ENCODE results near the gene SUMO3.

The SUMO3 gene

DNA sequence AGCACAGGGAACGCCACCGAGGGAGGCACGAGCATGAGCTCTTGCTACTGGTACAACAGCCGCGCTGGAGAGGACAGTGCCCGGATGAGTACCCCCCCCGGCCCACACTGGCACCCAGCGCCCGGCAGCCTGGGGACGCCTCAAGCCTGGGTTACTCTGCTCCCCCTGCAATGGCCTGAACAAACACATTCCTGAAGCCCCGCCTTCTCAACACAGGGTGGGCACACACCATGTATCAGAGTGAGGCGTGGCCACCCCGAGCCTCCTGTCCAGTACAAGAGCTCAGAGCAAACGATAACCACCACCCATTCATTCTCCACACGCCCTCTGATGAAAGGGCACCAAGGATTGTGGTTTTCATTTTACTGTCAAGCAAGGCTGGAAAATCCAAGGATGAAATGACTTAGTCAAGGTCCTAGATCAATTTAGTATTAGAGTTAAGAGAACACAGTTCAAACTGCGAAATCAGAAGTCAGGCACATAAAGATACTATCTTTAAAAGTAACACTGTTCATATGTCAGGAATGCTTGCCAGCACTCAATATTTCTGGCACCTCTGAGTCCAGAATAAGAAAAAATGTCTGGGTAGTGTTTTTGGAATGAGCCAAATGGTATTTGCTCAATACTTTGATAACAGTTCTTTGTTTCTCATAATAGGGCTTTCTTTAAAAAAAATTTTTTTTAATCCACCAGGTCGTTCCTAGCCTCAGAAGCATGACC lies 38.3 kb downstream of the SUMO3 start:
- no peak overlapping the region for H3K4me3 ChIP-seq (ENCODE audit: severe bottlenecking)
- H3K9me3 ChIP-seq (ENCODE audit: severe bottlenecking): no peaks in the 10 kb centered on the region
- ATAC-seq (ENCODE audit: low read depth) (no peak), DNase-seq (ENCODE audit: low spot score) (peak; percentile 61)
- TF ChIP-seq, protein P1, sequence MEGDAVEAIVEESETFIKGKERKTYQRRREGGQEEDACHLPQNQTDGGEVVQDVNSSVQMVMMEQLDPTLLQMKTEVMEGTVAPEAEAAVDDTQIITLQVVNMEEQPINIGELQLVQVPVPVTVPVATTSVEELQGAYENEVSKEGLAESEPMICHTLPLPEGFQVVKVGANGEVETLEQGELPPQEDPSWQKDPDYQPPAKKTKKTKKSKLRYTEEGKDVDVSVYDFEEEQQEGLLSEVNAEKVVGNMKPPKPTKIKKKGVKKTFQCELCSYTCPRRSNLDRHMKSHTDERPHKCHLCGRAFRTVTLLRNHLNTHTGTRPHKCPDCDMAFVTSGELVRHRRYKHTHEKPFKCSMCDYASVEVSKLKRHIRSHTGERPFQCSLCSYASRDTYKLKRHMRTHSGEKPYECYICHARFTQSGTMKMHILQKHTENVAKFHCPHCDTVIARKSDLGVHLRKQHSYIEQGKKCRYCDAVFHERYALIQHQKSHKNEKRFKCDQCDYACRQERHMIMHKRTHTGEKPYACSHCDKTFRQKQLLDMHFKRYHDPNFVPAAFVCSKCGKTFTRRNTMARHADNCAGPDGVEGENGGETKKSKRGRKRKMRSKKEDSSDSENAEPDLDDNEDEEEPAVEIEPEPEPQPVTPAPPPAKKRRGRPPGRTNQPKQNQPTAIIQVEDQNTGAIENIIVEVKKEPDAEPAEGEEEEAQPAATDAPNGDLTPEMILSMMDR (IDR thresholded peaks at IDR 0.05; ENCODE audit: poor library complexity, severe bottlenecking): no peak
- H3K27me3 ChIP-seq (ENCODE audit: insufficient read depth, poor library complexity, severe bottlenecking): no peaks in the 10 kb centered on the region
- peaks cover 67% of the 10 kb centered on the region for H3K36me3 ChIP-seq (ENCODE audit: low read depth)
- H3K27ac ChIP-seq (ENCODE audit: poor library complexity, severe bottlenecking): no peak overlapping the region
- no peaks in the 10 kb centered on the region for H3K4me1 ChIP-seq (ENCODE audit: insufficient read depth, poor library complexity, severe bottlenecking)

DNA sequence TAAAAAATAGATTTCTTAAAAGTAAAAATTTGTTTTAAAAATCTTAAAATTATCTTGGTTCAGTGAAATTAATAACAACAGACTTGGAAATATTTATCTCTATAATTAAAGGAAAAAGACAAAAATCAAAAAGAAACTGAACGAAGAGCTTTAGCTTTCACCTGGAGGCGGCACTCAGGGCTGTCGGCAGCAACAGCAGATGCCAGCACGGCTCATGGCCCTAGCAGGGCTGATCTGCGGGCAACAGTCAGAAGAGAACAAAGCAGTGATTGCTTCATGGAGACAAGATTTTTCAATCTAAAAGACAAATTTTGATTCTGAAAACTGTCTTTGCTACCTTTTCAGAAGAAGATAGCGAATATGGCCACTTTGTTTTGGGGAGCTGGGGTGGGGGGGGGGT lies 38.9 kb downstream of the SUMO3 start:
- peaks cover 73% of the 10 kb centered on the region for H3K36me3 ChIP-seq (ENCODE audit: low read depth)
- H3K27ac ChIP-seq (ENCODE audit: poor library complexity, severe bottlenecking): no peak overlapping the region
- no peaks in the 10 kb centered on the region for H3K27me3 ChIP-seq (ENCODE audit: insufficient read depth, poor library complexity, severe bottlenecking)
- no peak overlapping the region for H3K4me3 ChIP-seq (ENCODE audit: severe bottlenecking)
- ATAC-seq (ENCODE audit: low read depth) (no peak), DNase-seq (ENCODE audit: low spot score) (no peak)
- no peaks in the 10 kb centered on the region for H3K9me3 ChIP-seq (ENCODE audit: severe bottlenecking)
- no peaks in the 10 kb centered on the region for H3K4me1 ChIP-seq (ENCODE audit: insufficient read depth, poor library complexity, severe bottlenecking)
- TF ChIP-seq, protein P1 (IDR thresholded peaks at IDR 0.05; ENCODE audit: poor library complexity, severe bottlenecking): no peak

DNA sequence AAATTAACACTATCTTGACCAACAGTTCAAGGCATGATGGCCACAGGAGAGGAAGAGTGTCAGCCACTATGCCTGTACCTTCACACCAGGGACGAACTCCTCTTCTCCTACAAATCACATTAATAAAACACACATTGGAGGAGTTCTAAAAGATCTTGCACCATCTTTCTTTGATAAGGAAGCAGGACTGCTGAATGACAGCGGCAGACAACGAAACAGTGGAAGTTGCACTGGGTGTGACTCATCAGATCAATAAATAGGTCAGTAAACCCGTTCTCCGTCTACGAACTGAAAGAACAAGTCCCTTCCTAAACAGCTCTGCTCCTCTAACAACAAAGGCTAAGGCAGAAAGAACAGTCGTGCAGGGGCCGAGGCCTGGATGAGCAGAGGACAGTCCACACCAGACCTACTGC lies 39.4 kb downstream of the SUMO3 start:
- no peak for DNase-seq (ENCODE audit: low spot score)
- no peak overlapping the region for H3K4me3 ChIP-seq (ENCODE audit: severe bottlenecking)
- H3K36me3 ChIP-seq (ENCODE audit: low read depth): peaks cover 73% of the 10 kb centered on the region
- TF ChIP-seq, protein P1 (IDR thresholded peaks at IDR 0.05; ENCODE audit: poor library complexity, severe bottlenecking): no peak
- H3K4me1 ChIP-seq (ENCODE audit: insufficient read depth, poor library complexity, severe bottlenecking): no peaks in the 10 kb centered on the region
- no peaks in the 10 kb centered on the region for H3K27me3 ChIP-seq (ENCODE audit: insufficient read depth, poor library complexity, severe bottlenecking)
- H3K9me3 ChIP-seq (ENCODE audit: severe bottlenecking): no peaks in the 10 kb centered on the region
- H3K27ac ChIP-seq (ENCODE audit: poor library complexity, severe bottlenecking): no peak overlapping the region
- no peak for ATAC-seq (ENCODE audit: low read depth)

DNA sequence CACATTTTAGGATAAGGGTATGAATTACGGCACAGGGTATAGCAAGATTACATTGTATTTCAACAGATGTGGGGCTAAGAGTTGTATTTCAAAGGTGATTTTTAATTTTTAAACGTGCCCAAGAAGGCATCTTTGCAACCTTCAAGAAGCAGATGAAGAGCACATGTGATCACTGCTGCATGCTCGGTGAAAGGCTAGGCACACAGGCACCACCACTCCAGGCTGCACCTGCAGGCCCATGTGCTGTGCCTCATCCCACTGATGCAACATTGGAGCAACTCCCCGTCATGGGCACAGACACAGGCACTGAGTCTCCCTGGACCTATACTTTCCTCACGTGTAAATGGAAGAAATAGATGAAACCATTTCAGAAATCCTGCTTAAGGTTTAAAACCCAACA lies 39.8 kb downstream of the SUMO3 start:
- Histone ChIP-seq H3K36me3 (ENCODE audit: low read depth) (peaks cover 73% of the 10 kb centered on the region), H3K9me3 (ENCODE audit: severe bottlenecking) (no peaks in the 10 kb centered on the region), H3K4me1 (ENCODE audit: insufficient read depth, poor library complexity, severe bottlenecking) (no peaks in the 10 kb centered on the region), H3K27me3 (ENCODE audit: insufficient read depth, poor library complexity, severe bottlenecking) (no peaks in the 10 kb centered on the region), H3K4me3 (ENCODE audit: severe bottlenecking) (no peak overlapping the region), H3K27ac (ENCODE audit: poor library complexity, severe bottlenecking) (no peak overlapping the region)
- no peak for DNase-seq (ENCODE audit: low spot score)
- TF ChIP-seq, protein P1 (IDR thresholded peaks at IDR 0.05; ENCODE audit: poor library complexity, severe bottlenecking): no peak
- no peak for ATAC-seq (ENCODE audit: low read depth)

DNA sequence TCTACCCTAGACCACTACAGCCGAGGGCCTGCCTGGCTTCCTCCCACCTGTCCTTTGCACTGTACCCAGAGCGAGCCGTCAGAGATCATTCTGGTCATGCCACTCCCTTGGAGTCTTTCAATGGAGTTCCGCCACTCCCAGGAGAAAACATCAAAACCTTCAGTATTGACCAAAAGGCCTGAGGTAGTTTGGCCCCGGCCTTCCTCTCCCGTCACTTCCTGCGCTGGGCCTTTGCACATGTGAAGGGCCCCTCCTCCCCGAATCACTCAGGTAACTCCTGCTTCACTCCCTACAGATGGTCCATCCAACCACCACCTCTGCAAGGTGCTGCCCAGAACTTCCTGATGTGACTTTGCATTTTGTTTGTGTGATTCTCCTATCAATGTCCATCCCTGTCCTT lies 42.9 kb downstream of the SUMO3 start:
- no peaks in the 10 kb centered on the region for H3K4me1 ChIP-seq (ENCODE audit: insufficient read depth, poor library complexity, severe bottlenecking)
- no peaks in the 10 kb centered on the region for H3K9me3 ChIP-seq (ENCODE audit: severe bottlenecking)
- no peak for ATAC-seq (ENCODE audit: low read depth)
- H3K36me3 ChIP-seq (ENCODE audit: low read depth): peaks cover 86% of the 10 kb centered on the region
- no peak overlapping the region for H3K4me3 ChIP-seq (ENCODE audit: severe bottlenecking)
- DNase-seq (ENCODE audit: low spot score): no peak
- no peak overlapping the region for H3K27ac ChIP-seq (ENCODE audit: poor library complexity, severe bottlenecking)
- TF ChIP-seq, protein P1 (IDR thresholded peaks at IDR 0.05; ENCODE audit: poor library complexity, severe bottlenecking): no peak
- H3K27me3 ChIP-seq (ENCODE audit: insufficient read depth, poor library complexity, severe bottlenecking): no peaks in the 10 kb centered on the region
